Left renal cortex interstitium (tissue), 4 donors: ENCODE results near the gene XKRX. TPM values are rescaled to one million over a fixed set of nuclear protein-coding genes. Genes with fewer than 3 reads are reported as not detected.

Experiments used
- DNase-seq, 4 donors: peaks; one replicate each; pipeline ENCODE4 v3.0.0-alpha.2; 2013; ENCODE audit warnings: low read depth in 4 of 4, low spot score in 2 of 4, missing footprints in 1 of 4
- polyA plus RNA-seq, 4 donors: library from polyadenylated mRNA; unstranded; fragments of 120-200 nt; gene quantifications; one replicate each; pipeline ENCODE4 v1.2.1, GENCODE V29; 2013; ENCODE audit not compliant: insufficient read length in 4 of 4

The XKRX gene
- polyA plus RNA-seq, 4 donors = 0.28 to 0.43 (median 0.32) TPM

DNA sequence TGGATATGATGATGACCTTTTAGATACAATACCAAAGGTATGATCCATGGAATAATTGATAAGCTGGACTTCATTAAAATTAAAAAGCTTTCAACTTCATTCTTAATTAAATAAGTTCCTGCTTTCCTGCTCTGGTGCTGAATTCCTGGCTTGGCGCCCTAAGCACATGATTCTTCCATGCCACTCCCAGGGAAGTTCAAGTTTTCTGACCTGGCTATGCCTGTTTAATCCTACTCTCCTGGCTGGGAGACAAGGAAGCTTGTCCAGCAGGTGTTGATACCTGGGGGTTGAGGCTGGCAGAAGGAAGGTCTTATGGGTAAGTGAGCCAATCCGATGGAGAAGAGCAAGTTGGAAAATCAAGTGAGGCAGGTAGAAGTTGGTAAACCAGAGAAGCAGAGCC lies 24.3 kb downstream of the XKRX start:
- no peak for DNase-seq

DNA sequence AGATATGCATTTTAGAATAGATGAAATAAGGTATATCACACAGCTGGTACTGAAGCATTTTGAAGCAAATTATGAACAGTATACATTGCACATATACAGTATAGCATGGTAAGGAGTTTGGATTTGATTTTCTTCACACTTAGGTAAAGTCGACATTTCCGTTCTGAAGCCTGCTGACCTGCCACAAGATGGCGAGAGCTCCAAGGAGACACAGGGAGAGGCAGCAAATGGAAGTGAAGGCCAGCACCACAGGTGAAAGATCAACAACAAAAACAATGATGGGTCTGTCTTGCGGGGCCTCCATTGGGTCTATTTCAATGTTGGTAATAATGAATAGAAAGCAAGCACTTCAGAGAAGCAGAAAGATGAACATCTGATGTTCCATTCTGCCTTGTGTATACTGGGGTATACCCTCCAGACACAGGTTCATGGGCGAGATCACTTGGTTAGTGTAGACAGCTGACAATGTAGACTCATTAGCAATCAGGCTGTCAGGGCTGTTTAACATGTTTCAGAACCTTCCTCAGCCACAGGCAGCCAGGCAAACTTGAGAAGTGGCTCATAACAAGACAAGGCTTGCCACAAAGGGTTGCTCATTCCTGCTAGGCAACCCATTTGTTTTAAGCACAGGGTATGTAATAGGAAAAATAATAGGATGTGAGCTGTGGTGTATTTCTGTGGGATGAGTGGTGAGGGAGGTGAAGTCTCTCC lies 33.2 kb downstream of the XKRX start:
- no peak for DNase-seq

DNA sequence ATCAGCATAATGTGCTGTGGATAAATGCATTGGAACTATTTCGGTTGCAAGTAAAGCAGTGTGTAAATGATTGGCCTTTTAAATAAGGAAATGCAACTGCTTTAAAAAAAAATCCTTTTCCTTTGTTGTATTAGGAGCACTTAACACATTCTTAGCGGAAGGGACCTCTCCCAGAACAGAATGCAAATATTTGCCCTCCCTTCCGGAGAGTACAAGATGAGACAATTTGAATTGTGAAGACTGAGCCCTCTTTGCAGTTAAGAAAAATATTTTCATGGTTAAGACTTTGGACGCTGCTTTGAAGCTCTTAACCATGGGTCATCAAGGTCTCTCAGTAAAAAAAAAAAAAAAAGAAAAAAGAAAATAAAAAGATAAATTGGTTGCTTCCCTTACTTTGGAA lies 45.1 kb downstream of the XKRX start:
- DNase-seq = no peak

GRCh38 chrX:100880368-100880767 lies 48.3 kb downstream of the XKRX start:
- no peak for DNase-seq

GRCh38 chrX:100874325-100874724 lies 54.4 kb downstream of the XKRX start, which contains the start of gene NOX1:
Gene NOX1 (minus strand): TSS chrX:100874359. CDS start chrX:100874139, 220 bp downstream.
- DNase-seq = no peak

GRCh38 chrX:100871594-100872560 lies 56.8 kb downstream of the XKRX start:
- no peak for DNase-seq

DNA sequence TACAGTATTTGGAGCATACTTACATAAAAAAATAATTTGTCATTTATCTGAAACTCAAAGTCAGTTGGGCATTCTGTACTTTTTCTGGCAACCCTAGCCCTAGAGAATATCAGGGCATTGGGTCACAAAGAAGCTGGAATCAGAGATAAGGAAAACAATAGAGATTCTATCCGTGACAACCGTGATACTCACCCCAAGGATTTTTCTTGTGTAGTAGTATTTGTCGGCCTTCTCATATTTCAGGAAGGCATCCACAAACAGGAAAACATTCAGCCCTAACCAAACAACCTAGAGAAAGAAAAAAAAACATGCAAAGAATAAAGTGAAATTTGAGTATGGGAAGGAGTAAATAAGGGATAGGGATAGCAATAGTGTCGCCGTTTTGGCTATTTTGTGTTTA lies 58.2 kb downstream of the XKRX start:
- DNase-seq = no peak

GRCh38 chrX:100868273-100868672 lies 60.4 kb downstream of the XKRX start:
- DNase-seq = no peak

DNA sequence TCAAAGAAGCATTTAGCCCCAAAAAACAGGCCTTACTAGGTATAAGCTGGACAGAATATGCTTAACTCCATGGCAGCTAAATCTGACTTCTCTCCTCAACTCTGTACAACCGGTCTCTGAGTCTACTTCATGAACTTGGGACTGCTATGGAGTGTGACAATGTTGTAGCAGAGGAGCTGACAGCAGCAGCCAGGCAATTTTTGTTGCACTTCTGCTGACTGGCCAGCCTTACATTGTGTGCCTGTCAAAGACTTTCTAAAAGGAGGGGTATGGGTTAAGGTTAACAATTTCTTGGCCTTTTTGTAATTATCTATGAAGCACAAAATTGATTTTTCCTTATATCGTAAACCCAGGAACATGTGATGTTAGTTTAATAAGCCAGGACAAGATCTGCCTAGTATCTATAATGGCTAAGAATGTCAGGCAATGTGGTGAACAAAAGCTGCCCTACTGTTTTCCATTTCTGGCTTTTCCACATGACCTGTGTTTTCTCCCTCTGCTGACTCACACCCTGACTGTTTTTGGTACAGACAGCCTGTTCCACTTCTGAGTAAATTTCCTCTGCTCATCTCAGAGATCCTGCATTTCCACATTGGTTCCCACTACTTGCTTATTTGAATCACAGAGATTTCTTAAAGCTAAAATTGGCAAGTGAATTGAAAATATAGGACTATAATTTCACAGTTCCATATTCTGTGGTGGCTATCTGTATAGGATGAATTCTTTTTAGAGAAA lies 63.9 kb downstream of the XKRX start:
- no peak for DNase-seq

Other genes with a start within 250 kb of the XKRX start
- gene SYTL4, start 196.8 kb downstream of the XKRX start, polyA plus RNA-seq = 10 to 100 TPM; 18.6 to 27.0 (median 21.8) TPM
- 10 to 100 TPM; 21.5 to 23.5 (median 22.9) TPM for gene CSTF2, start 108.5 kb downstream of the XKRX start, polyA plus RNA-seq
- gene NOX1, start 54.6 kb downstream of the XKRX start, polyA plus RNA-seq = 1 to 10 TPM in 1 of 4 donors, under 1 TPM in 3; 0.52 to 1.2 (median 0.90) TPM
- gene ARL13A, start 40.8 kb upstream of the XKRX start, polyA plus RNA-seq = under 1 TPM in 3 of 4 donors, not detected in 1; 0.17 to 0.35 (median 0.26) TPM
- gene TRMT2B, start 123.2 kb upstream of the XKRX start, polyA plus RNA-seq = 10 to 100 TPM; 10.1 to 12.6 (median 12.2) TPM
- gene TMEM35A, start 150.0 kb upstream of the XKRX start, polyA plus RNA-seq = 1 to 10 TPM; 7.2 to 9.7 (median 8.5) TPM
- gene CENPI, start 169.3 kb upstream of the XKRX start, polyA plus RNA-seq = 1 to 10 TPM; 7.3 to 9.9 (median 8.4) TPM